ENCODE measurements around the gene FBF1.
"Not testable (repeated sequence)": the region's sequence is repeated elsewhere in the genome, so short reads cannot be mapped to it uniquely, and the experiment has no call there.

Gene FBF1

DNA sequence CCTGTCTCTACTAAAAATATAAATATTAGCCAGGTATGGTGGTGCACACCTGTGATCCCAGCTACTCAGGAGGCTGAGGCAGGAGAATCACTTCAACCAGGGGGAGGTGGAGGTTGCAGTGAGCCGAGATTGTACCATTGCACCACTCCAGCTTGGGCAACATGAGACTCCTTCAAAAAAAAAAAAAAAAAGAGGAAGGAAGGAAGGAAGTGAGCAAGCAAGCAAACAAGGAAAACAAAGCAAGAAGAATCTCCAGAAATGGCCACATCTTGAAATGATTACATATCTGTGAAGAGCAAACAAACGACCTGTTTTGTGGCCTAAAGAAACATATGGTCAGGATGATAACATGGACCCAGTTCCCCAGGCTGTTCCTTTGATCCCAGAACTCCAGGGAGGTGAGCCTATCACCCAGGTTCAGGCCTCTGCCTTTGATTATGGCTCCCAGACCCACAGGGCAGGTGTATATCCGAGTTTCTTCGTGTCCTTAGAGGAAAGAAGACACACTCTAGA is 29.2 kb upstream of the FBF1 start:
- Mint-ChIP-seq H3K27me3 (no peaks in the 10 kb centered on the region), H3K27ac (no peak overlapping the region), H3K4me3 (no peak overlapping the region), H3K36me3 (peaks cover 9 to 21% of the 10 kb centered on the region in 2 donors), H3K9me3 (no peaks in the 10 kb centered on the region), H3K4me1 (peaks cover 4 to 12% of the 10 kb centered on the region in 2 donors)
- DNase-seq: no peak
- ATAC-seq (replicated peaks): no peak

DNA sequence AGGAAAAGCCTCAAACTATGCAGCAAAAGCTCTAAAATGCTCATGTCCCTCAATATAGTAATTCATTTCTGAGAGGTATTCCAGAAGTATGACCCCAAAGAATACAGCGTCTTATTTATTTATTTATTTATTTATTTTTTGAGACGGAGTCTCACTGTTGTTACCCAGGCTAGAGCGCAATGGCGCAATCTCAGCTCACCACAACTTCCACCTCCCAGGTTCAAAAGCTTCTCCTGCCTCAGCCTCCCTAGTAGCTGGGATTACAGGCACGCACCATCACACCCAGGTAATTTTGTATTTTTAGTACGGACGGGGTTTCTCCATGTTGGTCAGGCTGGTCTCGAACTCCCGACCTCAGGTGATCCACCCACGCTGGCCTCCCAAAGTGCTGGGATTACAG is 28.2 kb upstream of the FBF1 start:
- not testable (repeated sequence) for H3K27ac Mint-ChIP-seq, DNase-seq

DNA sequence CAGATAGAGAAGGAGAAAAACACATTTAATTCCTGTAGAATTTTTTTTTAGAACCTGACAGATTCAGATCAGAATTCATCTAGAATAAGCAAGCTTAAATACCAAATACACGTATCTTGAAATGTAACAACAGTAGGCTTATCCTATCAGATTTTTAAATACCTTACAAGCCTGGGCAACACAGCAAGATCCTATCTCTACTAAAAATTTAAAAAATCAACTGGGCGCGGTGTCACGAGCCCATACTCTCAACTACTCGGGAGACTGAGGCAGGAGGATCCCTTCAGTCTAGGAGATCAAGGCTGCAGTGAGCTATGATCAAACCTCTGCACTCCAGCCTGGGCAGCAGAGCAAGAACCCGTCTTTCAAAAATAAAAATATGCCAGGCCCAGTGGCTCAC is 24.6 kb upstream of the FBF1 start:
- no peaks in the 10 kb centered on the region for H3K27me3 Mint-ChIP-seq
- H3K4me3 Mint-ChIP-seq: no peak overlapping the region
- peaks cover 4 to 21% of the 10 kb centered on the region in 2 donors for H3K4me1 Mint-ChIP-seq
- H3K36me3 Mint-ChIP-seq: peaks cover 7 to 21% of the 10 kb centered on the region in 2 donors
- H3K27ac Mint-ChIP-seq: no peak overlapping the region
- DNase-seq: no peak
- no peak for ATAC-seq (replicated peaks)
- H3K9me3 Mint-ChIP-seq: no peaks in the 10 kb centered on the region

More for the DNA sequence above, 28.2 kb upstream of the FBF1 start:
- H3K36me3 Mint-ChIP-seq: peaks cover 10 to 25% of the 10 kb centered on the region in 2 donors
- H3K4me1 Mint-ChIP-seq: peaks cover 4 to 15% of the 10 kb centered on the region in 2 donors
- H3K27me3 Mint-ChIP-seq; ATAC-seq (replicated peaks); H3K9me3 Mint-ChIP-seq; H3K4me3 Mint-ChIP-seq: not testable (repeated sequence)

DNA sequence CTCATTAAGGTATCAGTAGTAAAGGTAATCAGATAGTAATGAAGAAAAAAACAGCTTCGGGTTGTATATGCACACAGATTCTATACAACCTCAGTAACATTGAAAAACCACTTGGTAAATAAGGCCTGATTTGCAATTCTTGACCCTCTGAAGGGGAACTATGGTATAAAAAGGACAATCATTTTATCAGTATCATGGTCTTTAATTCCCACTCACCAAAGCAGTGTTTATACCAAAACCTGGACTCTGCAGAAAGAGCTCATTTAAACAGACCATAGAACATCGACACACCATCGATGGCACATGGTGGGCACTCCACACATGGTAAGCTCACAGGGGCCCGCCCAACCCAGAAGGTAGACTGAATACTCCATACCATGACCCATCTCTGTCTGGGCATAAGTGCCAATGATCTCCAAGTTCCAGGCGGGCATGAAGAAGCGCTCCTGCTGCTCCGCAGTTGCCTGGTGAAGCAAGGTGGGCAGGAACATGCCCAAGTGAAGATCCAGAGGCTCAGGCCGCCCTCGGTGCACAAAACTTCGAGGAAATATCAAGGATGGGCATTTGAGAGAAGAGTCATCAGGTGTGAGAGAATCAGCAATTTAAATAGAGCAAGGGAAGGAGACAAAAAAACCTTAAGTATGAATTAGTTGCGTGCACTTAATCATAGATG is 19.1 kb upstream of the FBF1 start:
- ATAC-seq (replicated peaks): no peak
- peaks cover 23 to 36% of the 10 kb centered on the region in 2 donors for H3K36me3 Mint-ChIP-seq
- no peak for DNase-seq
- no peak overlapping the region for H3K27ac Mint-ChIP-seq
- H3K4me3 Mint-ChIP-seq: no peak overlapping the region
- no peaks in the 10 kb centered on the region for H3K27me3 Mint-ChIP-seq
- peaks cover 2 to 18% of the 10 kb centered on the region in 2 donors for H3K4me1 Mint-ChIP-seq
- no peaks in the 10 kb centered on the region for H3K9me3 Mint-ChIP-seq

- H3K9me3 Mint-ChIP-seq: no peaks in the 10 kb centered on the region
- H3K27me3 Mint-ChIP-seq: no peaks in the 10 kb centered on the region
- H3K27ac Mint-ChIP-seq: no peak overlapping the region
- DNase-seq: no peak
- peaks cover 21 to 35% of the 10 kb centered on the region in 2 donors for H3K36me3 Mint-ChIP-seq
- no peak overlapping the region for H3K4me3 Mint-ChIP-seq
- H3K4me1 Mint-ChIP-seq: peaks cover 2 to 14% of the 10 kb centered on the region in 2 donors
- no peak for ATAC-seq (replicated peaks)
Observed at GRCh38 chr17:75959051-75959838, 18.4 kb upstream of the FBF1 start.

- Mint-ChIP-seq H3K9me3 (no peaks in the 10 kb centered on the region), H3K4me1 (no peaks in the 10 kb centered on the region), H3K36me3 (peaks cover 31 to 39% of the 10 kb centered on the region in 2 donors), H3K27me3 (no peaks in the 10 kb centered on the region), H3K27ac (no peak overlapping the region), H3K4me3 (no peak overlapping the region)
- ATAC-seq (replicated peaks) (no peak), DNase-seq (no peak)
Observed at GRCh38 chr17:75950855-75951554, 10.2 kb upstream of the FBF1 start.

GRCh38 chr17:75950421-75950820 is 9.6 kb upstream of the FBF1 start:
- Mint-ChIP-seq H3K4me1 (no peaks in the 10 kb centered on the region), H3K4me3 (no peak overlapping the region), H3K27me3 (no peaks in the 10 kb centered on the region), H3K27ac (no peak overlapping the region), H3K36me3 (peaks cover 27 to 35% of the 10 kb centered on the region in 2 donors), H3K9me3 (no peaks in the 10 kb centered on the region)
- ATAC-seq (replicated peaks): no peak
- no peak for DNase-seq

DNA sequence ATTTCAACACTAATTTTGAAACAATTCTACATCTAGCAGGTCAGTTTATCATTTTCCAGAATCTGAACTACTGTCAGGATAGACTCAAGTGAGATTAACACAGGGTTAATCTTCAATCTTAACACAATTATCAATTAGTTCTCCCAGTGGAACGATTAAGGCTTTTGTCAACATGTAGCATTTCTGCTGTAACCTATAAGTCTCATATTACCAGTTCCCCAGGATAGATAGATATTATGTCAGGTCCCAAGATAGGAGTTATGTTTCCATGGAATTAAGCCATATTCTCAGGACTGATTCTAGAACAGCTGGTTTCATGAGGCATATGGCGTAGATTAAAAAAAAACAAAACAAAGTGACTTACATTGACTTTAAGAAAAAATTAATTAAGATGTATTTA is 4.4 kb upstream of the FBF1 start:
- ATAC-seq (replicated peaks) (no peak), DNase-seq (no peak)
- no peaks in the 10 kb centered on the region for H3K27me3 Mint-ChIP-seq
- H3K9me3 Mint-ChIP-seq: no peaks in the 10 kb centered on the region
- no peak overlapping the region for H3K4me3 Mint-ChIP-seq
- H3K36me3 Mint-ChIP-seq: peaks cover 12 to 13% of the 10 kb centered on the region in 2 donors
- H3K4me1 Mint-ChIP-seq: peaks cover 9 to 15% of the 10 kb centered on the region in 2 donors
- no peak overlapping the region for H3K27ac Mint-ChIP-seq

GRCh38 chr17:75943491-75943890 is 2.6 kb upstream of the FBF1 start:
- no peak for DNase-seq
- Mint-ChIP-seq H3K27ac (no peak overlapping the region), H3K4me1 (peaks cover 9 to 18% of the 10 kb centered on the region in 2 donors), H3K4me3 (no peak overlapping the region), H3K36me3 (peaks cover 0 to 4% of the 10 kb centered on the region in 2 donors), H3K27me3 (no peaks in the 10 kb centered on the region), H3K9me3 (no peaks in the 10 kb centered on the region)
- ATAC-seq (replicated peaks): no peak

DNA sequence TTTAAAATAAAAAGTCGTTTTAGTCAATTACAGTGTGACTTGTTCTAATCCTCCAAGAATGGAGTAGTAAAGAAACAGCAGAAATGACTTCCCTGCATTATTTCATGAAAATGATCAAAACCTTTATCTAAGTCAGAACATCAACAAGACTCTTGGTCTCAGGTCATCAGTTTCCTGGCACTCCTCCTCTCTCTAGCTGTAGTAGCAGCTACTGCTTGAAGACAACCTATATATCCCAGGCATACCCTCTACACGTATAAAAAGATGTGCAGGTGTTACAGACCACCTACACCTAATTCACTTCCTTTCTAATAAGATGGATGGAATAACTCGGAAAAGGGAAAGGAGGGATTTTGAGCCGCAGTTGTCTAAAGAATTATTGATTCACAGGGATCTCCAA is 1.6 kb upstream of the FBF1 start:
- no peak for ATAC-seq (replicated peaks)
- H3K27me3 Mint-ChIP-seq: no peaks in the 10 kb centered on the region
- H3K27ac Mint-ChIP-seq: no peak overlapping the region

GRCh38 chr17:75941442-75941819 is 589 bp upstream of the FBF1 start:
- Mint-ChIP-seq H3K9me3 (no peaks in the 10 kb centered on the region), H3K36me3 (peaks cover 0 to 5% of the 10 kb centered on the region in 2 donors), H3K27ac (peak overlapping the region; percentile 85), H3K27me3 (no peaks in the 10 kb centered on the region), H3K4me1 (peaks cover 9 to 18% of the 10 kb centered on the region in 2 donors), H3K4me3 (peak overlapping the region; percentile 89 to 91)
- ATAC-seq (replicated peaks) (no peak), DNase-seq (no peak)

More for the DNA sequence above, 1.6 kb upstream of the FBF1 start:
- Mint-ChIP-seq H3K36me3 (peaks cover 0 to 5% of the 10 kb centered on the region in 2 donors), H3K4me1 (peaks cover 9 to 18% of the 10 kb centered on the region in 2 donors), H3K9me3 (no peaks in the 10 kb centered on the region), H3K4me3 (no peak overlapping the region)
- no peak for DNase-seq

- Mint-ChIP-seq H3K4me1 (peaks cover 9 to 18% of the 10 kb centered on the region in 2 donors), H3K9me3 (no peaks in the 10 kb centered on the region), H3K27ac (no peak overlapping the region), H3K36me3 (peaks cover 0 to 5% of the 10 kb centered on the region in 2 donors), H3K27me3 (no peaks in the 10 kb centered on the region), H3K4me3 (no peak overlapping the region)
- DNase-seq: no peak
- ATAC-seq (replicated peaks): no peak
Observed at GRCh38 chr17:75937652-75938051, 3.2 kb downstream of the FBF1 start.

DNA sequence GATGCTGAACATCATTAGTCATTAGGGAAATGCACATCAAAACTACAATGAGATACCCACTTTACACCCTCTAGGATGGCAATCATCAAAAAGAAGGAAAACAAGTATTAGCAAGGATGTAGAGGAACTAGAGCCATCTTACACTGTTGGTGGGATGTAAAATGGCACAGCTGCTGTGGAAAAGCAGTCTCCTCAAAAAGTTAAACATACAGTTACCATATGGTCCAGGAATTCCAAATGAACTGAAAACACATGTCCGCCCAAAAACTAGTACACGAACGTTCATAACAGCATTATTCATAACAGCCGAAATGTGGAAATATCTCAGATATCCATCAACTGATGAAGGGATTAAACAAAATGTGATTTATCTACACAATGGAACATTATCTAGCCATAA is 7.0 kb downstream of the FBF1 start:
- Mint-ChIP-seq H3K9me3 (no peaks in the 10 kb centered on the region), H3K27ac (no peak overlapping the region), H3K36me3 (peaks cover 0 to 5% of the 10 kb centered on the region in 2 donors), H3K4me3 (no peak overlapping the region), H3K4me1 (no peaks in the 10 kb centered on the region), H3K27me3 (no peaks in the 10 kb centered on the region)
- ATAC-seq (replicated peaks) (no peak), DNase-seq (no peak)

- Mint-ChIP-seq H3K36me3 (peaks cover 0 to 6% of the 10 kb centered on the region in 2 donors), H3K27ac (no peak overlapping the region), H3K9me3 (no peaks in the 10 kb centered on the region), H3K27me3 (no peaks in the 10 kb centered on the region), H3K4me3 (no peak overlapping the region), H3K4me1 (no peaks in the 10 kb centered on the region)
- ATAC-seq (replicated peaks): no peak
- DNase-seq: no peak
Observed at GRCh38 chr17:75932852-75933251, 8.0 kb downstream of the FBF1 start.

Measured in stimulated activated naive B cell treated with anti-CD40 and anti-IgM and Interleukin-4, amounts not matched to agents 10 μg/mL and 1 μg/mL and 100 μg/mL, for 72 hours (primary cell).